Activated CD8-positive, alpha-beta T cell treated with anti-CD3 and anti-CD28 coated beads, Interleukin-2, amount 10 ng/mL, durations not matched to agents 7 days and 5 days (primary cell): ENCODE measurements around the gene FBXO44. TPM values are rescaled to one million over a fixed set of nuclear protein-coding genes. Genes with fewer than 3 reads are reported as not detected.

ENCODE experiments used
- total RNA-seq, 2 experiments: library from RNA; stranded (reverse); gene quantifications; one replicate each; pipeline ENCODE4 v1.2.3, GENCODE V29; 2021

Gene FBXO44
- total RNA-seq, 2 experiments from 2014 or later, result 39.7 to 42.3 TPM

Other genes with a start within 250 kb of the FBXO44 start
- under 1 TPM; 0.42 to 0.55 TPM for gene DISP3, start 175.7 kb upstream of the FBXO44 start, total RNA-seq
- 1 to 10 TPM; 5.6 to 6.0 TPM for gene FBXO2, start 448 bp upstream of the FBXO44 start, total RNA-seq
- gene FBXO6, start 9.3 kb downstream of the FBXO44 start, total RNA-seq, result 10 to 100 TPM; 61.6 to 62.2 TPM
- gene MAD2L2, start 26.3 kb downstream of the FBXO44 start, total RNA-seq, result 100 to 1,000 TPM; 127 to 129 TPM
- 1 to 10 TPM; 7.1 to 7.7 TPM for gene DRAXIN, start 36.8 kb downstream of the FBXO44 start, total RNA-seq
- 10 to 100 TPM; 82.5 to 84.2 TPM for gene AGTRAP, start 81.3 kb downstream of the FBXO44 start, total RNA-seq
- gene C1orf167, start 107.3 kb downstream of the FBXO44 start, total RNA-seq, result not detected
- 10 to 100 TPM; 32.4 to 34.6 TPM for gene MTHFR, start 151.1 kb downstream of the FBXO44 start, total RNA-seq
- 10 to 100 TPM; 19.7 to 20.9 TPM for gene CLCN6, start 151.3 kb downstream of the FBXO44 start, total RNA-seq
- gene NPPA, start 192.9 kb downstream of the FBXO44 start, total RNA-seq, result not detected
- gene NPPB, start 204.1 kb downstream of the FBXO44 start, total RNA-seq, result not detected